Suprapubic skin (tissue), 4 donors: ENCODE results near the gene PDS5B.

Experiments
- POLR2A ChIP-seq, 2 donors: fragments of 450-650 bp; IDR thresholded peaks; one replicate each; pipeline ENCODE4 v1.6.1; 2017; ENCODE audit warnings: antibody characterized with exemption in 2 of 2, mild to moderate bottlenecking in 2 of 2, moderate library complexity in 2 of 2
- POLR2AphosphoS5 ChIP-seq, 3 donors: sonication (generic); formaldehyde crosslinking; IDR thresholded peaks; one replicate each; pipeline ENCODE4 v1.6.1; 2017; ENCODE audit warnings: antibody characterized with exemption in 3 of 3
- TF ChIP-seq, protein P1 (sequence below), 2 donors: fragments of 200-600 bp in 1 of 2; fragments of 450-650 bp in 1 of 2; sonication (generic) in 1 of 2; IDR thresholded peaks; one replicate each; pipeline ENCODE4 v1.5.1; 2016 to 2019; ENCODE audit warnings: antibody characterized with exemption in 2 of 2, mild to moderate bottlenecking in 1 of 2, moderate library complexity in 1 of 2

DNA sequence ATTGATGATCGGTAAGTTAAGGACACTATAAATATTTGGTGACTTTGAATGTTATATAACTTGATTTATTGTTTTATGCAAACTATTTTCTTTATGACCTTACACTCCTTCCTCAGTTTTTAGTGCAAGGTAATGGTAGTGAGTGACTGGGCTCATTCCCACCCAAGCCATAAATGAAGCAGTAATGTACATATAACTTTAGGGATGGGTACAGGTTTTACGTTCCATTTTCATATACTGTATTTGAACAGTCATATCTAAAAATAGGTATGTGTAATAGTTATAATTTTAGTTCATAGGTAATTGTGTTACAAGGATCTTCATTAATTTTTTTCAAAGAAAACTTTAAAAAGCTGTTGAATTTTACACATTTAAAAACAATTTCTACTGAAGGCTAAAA is 101.0 kb downstream of the PDS5B start:
- TF ChIP-seq POLR2AphosphoS5 (IDR thresholded peaks at IDR 0.05) (no peak), POLR2A (IDR thresholded peaks at IDR 0.05) (no peak)
- TF ChIP-seq, protein P1, sequence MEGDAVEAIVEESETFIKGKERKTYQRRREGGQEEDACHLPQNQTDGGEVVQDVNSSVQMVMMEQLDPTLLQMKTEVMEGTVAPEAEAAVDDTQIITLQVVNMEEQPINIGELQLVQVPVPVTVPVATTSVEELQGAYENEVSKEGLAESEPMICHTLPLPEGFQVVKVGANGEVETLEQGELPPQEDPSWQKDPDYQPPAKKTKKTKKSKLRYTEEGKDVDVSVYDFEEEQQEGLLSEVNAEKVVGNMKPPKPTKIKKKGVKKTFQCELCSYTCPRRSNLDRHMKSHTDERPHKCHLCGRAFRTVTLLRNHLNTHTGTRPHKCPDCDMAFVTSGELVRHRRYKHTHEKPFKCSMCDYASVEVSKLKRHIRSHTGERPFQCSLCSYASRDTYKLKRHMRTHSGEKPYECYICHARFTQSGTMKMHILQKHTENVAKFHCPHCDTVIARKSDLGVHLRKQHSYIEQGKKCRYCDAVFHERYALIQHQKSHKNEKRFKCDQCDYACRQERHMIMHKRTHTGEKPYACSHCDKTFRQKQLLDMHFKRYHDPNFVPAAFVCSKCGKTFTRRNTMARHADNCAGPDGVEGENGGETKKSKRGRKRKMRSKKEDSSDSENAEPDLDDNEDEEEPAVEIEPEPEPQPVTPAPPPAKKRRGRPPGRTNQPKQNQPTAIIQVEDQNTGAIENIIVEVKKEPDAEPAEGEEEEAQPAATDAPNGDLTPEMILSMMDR (IDR thresholded peaks at IDR 0.05), result no peak
